HG03175 (cell line): Measurements from ENCODE around the gene MC1R.
"Not testable (repeated sequence)": the region's sequence is repeated elsewhere in the genome, so short reads cannot be mapped to it uniquely, and the experiment has no call there.

ENCODE experiments used
- ATAC-seq: cut with Tn5 transposase; IDR thresholded peaks from one replicate; pipeline ENCODE4 v1.9.1; 2021; ENCODE audit warnings: mild to moderate bottlenecking, moderate library complexity; ENCODE audit not compliant: unreplicated experiment

Gene MC1R

DNA sequence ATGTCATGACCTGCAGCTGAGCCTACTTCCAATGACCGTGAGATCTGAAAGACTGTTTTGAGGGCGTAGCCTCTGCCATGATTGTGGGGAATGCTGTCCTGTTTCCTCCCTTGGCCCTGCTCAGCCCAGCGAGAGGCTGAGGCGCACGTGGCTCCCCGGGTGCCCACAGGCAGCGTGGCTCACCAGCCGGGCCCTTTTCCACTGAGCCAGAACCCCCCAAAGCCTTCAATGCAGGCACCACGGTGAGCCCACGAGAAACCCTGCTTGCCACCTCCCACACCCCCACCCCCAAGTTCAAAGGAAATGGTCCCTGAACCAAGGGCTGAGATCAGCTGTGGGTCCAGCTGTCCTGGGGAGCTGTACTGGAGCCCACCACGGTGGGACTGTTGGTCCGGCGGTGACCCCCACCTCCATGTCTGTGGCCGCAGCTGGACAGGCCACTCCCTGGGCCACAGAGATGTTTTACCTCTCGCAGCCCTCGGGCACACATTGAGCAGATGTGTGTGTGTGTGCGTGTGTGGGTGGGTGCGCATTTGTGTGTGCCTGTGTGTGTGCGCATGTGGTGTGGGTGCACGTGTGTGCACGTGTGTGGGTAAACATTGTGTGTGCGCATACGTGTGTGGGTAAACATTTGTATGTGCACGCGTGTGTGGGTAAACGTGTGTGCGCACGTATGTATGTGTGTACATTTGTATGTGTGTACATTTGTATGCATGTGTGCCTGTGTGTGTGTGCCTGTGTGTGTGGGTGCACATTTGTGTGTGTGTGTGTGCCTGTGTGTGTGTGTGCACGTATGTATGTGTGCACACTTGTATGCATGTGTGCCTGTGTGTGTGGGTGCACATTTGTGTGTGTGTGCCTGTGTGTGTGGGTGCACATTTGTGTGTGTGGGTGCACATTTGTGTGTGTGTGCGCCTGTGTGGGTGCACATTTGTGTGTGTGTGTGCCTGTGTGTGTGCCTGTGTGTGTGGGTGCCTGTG lies 5.0 kb upstream of the MC1R start:
- no peak for ATAC-seq

DNA sequence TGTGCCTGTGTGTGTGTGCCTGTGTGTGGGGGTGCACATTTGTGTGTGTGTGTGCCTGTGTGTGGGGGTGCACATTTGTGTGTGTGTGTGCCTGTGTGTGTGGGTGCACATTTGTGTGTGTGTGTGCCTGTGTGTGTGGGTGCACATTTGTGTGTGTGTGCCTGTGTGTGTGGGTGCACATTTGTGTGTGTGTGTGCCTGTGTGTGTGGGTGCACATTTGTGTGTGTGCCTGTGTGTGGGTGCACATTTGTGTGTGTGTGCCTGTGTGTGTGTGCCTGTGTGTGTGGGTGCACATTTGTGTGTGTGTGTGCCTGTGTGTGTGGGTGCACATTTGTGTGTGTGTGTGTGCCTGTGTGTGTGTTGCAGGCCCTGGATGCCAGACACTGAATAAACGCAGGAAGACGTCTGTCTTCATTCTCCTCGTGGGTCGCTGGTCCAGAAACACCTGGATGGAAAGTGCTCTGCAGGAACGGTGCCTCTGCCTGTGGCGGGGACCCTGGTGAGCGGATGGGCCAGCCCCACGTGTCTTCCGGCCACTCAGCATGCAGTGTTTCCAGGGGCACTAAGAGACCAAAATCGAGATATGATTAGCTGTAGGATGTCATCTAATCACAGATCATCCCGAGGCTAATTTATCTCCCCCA lies 3.9 kb upstream of the MC1R start:
- ATAC-seq: not testable (repeated sequence)

DNA sequence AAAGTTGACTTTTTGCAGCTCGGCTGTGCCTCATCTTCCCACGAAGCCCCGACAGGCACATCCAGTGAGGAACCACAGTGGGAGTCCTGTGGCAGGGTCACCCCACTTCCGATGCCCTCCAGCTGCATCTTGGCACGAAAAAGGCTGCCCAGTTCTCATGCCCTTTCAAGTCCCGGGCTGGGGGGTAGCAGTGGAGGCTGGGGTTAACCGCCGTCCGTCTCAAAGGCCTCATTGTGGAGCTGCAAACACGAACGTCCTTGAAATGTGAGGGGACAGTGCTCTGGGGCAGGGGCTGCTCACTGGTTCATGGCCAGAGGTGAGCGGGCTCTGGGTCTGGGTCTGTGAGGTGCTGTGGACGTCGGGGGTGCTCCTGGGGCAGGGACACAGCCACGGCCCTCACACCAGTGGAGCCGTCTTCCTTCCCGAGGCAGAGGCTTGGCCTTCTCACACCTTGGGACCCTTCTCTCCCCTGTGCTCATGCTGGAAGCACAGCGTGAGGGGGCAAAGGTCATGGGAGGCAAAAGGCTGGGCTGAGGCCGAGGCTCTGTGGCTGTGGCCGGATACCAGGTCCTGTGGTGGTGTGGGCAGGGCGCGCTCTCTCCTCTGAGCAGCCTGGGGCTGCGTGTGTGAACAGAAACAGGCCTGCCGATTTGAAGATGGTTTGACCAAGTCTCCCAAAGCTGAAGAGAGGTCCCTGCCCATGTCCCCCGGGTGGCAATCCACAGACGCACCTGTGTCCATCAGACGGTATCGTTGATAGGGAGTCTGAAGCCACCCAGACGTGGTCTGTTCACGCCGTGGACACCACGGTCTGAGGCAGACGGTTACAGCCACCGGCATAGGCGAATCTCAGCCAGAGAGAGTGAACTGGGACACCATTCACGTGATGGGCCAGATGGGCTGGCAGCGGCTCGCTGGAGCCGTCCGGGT lies 3.1 kb upstream of the MC1R start:
- no peak for ATAC-seq

DNA sequence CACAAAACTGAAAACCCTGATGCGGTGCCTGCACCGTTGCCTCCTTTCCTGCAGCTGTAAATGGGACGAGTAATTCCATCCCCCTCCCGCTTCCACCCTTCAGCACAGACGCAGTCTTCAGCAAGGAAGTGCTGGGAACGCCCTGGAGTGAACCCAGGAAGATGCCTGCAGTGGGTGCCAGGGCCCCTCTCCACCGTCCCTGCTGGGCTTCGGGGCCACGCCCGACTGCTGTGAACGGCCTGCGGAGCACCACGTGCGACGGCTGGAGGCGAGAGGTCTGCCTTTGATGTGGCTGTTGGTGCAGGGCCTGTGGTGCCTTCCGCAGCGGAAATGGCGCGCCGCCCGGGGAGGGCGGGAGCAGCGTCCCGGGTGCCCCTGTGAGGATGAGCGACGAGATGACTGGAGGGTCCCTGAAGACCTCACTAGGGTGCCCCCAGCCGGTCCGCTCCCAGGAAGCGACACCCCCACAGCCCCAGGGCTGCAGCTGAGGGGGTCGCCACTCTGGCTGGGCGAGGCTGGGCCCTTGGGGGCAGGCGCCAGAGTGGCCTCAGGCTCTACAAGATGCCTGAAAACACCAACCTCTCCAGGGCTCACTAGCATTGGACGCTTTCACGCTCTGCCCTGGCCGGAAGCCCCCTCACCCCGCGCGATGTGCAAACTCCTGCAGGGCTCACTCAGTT lies 749 bp upstream of the MC1R start:
- ATAC-seq: peak; percentile 81

GRCh38 chr16:89919535-89920406 lies 1.1 kb downstream of the MC1R start:
- no peak for ATAC-seq

- ATAC-seq: no peak
Measured at GRCh38 chr16:89920723-89921122, 2.1 kb downstream of the MC1R start.

- no peak for ATAC-seq
Measured at GRCh38 chr16:89921131-89921701, 2.6 kb downstream of the MC1R start.

GRCh38 chr16:89921702-89922476 lies 3.2 kb downstream of the MC1R start:
- ATAC-seq: no peak

GRCh38 chr16:89922477-89922883 lies 3.8 kb downstream of the MC1R start:
- ATAC-seq: no peak

- no peak for ATAC-seq
Measured at GRCh38 chr16:89922884-89923639, 4.4 kb downstream of the MC1R start, which contains the start of gene TUBB3. Gene TUBB3 (plus strand): TSS chr16:89923342. CDS start chr16:89923402, 60 bp downstream.

- ATAC-seq: no peak
Measured at GRCh38 chr16:89923640-89924296, 5.1 kb downstream of the MC1R start.

DNA sequence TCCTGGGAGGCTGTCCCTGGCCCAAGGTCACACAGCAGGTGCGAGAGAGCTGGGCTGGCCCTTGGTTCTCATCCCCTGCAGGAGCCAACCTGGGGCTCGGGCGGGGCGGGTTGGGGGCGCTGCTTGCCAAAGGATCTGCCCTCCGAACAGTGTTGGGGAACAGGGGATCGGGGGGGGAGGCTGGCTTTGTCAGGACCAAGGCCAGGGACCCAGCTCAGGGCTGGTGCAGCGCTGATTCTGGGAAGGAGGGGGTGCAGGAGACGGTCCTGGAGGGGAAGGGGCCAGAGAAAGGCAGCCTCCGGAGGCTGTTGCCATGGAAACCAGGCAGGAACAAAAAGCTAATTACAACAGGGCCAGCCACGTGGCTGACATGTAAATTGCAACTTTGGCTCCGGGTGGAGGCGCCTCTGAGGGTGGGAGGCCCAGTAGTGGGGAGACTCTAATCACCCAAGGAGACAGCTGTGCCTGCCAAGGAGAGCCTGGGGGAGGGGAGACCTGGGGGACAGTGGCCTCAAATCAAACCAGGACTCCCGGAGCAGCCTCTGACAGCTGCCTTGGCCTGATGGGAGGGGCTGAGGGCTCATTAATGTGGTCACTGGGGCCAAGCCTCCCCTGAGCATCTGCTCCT lies 5.7 kb downstream of the MC1R start:
- no peak for ATAC-seq

DNA sequence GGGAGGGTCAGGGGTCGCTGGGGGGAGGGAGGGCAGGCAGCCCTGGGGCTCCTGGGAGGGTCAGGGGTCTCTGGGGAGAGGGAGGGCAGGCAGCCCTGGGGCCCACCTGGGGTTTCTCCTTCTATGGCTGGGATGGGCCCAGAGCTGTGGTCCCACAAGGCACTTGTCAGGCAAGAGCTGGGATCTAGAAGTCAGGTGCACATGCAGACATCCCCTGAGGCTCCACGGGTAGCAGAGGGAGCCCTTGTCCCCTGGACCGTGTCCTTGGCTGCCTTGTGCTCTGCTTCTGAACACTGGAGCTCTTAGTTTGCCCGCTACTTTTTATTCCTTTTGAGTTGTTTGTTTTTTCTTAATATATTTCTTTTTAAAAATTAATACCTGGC lies 6.3 kb downstream of the MC1R start:
- ATAC-seq: no peak

- no peak for ATAC-seq
Measured at GRCh38 chr16:89925596-89926079, 7.0 kb downstream of the MC1R start.

- ATAC-seq: no peak
Measured at GRCh38 chr16:89931305-89931896, 12.7 kb downstream of the MC1R start.

DNA sequence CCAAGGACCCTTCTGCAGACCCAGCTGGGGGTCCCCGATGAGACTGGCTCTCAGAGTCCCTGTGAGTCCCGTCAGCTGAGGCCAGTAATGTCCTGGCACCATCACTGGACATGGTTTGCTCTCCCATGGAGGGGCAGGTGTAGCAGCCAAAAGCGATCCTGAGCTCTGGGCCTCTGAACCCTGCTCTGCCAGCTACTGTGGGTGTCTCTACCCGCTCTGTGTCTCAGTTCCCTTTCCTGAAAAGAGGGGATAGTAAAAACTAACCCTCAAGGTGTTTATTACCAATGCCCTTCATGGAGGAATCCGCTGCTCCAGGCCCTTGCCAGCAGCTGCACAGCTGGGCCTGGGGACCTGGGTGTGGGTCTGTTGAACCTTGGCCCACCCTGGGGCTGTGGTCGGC lies 13.3 kb downstream of the MC1R start:
- no peak for ATAC-seq
